GM19043 (cell line): ENCODE measurements around the gene GSK3B.
"Not testable (repeated sequence)": the region's sequence is repeated elsewhere in the genome, so short reads cannot be mapped to it uniquely, and the experiment has no call there.

Source experiments
- ATAC-seq: cut with Tn5 transposase; IDR thresholded peaks from one replicate; pipeline ENCODE4 v1.9.1; 2021; ENCODE audit warnings: low read depth; ENCODE audit not compliant: unreplicated experiment

The GSK3B gene

DNA sequence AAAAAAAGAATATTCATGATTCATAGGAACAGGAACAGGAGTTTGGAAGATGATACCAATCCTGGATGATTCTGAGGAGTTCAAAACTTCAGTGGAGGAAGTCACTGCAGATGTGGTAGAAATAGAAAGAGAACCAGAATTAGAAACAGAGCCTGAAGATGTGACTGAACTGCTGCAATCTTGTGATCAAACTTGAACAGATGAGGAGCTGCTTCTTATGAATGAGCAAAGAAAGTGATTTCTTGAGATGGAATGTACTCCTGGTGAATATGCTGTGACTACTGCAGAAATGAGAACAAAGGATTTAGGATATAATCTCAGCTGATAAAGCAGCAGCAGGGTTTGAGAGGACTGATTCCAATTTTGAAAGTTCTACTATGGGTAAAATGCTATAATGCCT, 72.7 kb downstream of the GSK3B start:
- no peak for ATAC-seq

DNA sequence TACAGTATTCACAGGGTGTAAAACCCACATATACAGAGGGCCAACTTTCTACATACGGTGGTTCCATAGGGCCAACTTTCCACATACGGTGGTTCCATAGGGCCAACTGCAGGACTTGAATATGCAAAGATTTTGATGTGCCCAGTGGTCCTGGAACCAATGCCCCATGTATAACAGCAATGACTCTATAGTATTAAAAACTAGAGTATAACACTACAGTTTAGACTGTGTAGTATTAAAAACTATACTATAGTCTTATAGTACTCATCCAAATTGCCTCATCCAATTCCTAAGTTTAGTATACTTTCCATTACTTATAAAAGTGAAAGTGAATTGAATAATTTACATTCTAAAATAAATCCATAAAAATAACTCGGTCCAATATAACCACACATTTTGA, 75.9 kb downstream of the GSK3B start:
- ATAC-seq = no peak

DNA sequence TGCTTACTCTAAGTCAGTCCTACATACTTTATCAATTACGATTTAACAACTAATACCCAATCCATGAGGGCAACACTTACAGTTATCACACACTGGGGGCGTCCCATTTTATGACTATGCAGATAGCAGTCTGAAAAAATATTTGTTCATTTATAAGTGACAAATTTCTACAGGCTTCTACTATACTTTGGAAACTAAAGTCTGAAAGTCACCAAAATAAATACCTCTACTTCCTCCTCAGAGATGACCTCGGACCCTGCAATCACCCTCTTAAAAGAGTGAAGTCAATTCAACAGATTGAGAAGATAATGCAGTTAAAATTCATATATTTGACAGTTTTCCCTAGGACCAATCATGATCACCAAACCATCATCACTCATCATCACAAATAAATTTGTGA, 76.6 kb downstream of the GSK3B start:
- no peak for ATAC-seq

DNA sequence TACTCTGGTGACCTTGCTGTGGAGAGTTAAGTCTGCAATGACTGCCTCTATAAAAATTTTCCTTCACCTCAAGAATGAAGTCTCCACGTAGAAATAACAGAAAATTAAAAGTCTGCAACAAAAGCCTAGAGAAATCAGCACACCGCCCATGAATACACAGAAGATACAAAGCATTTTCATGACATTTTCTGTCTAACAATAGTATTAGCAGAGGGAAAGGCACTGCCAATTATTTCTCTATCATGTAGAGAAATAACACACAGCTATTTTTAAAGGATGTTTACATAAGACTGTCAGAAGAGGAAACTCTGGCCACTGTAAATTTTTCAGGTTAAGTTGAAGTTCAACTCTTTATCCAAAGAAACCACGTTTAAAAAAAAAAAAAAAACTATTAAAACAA, 80.8 kb downstream of the GSK3B start:
- no peak for ATAC-seq

DNA sequence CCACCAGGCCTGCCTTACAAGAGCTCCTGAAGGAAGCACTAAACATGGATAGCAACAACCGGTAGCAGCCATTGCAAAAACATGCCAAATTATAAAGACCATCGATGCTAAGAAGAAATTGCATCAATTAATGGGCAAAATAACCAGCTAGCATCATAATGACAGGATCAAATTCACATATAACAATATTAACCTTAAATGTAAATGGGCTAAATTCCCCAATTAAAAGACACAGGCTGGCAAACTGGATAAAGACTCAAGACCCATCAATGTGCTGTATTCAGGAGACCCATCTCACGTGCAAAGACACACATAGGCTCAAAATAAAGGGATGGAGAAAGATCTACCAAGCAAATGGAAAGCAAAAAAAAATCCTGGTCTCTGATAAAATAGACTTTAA, 88.5 kb downstream of the GSK3B start:
- not testable (repeated sequence) for ATAC-seq

DNA sequence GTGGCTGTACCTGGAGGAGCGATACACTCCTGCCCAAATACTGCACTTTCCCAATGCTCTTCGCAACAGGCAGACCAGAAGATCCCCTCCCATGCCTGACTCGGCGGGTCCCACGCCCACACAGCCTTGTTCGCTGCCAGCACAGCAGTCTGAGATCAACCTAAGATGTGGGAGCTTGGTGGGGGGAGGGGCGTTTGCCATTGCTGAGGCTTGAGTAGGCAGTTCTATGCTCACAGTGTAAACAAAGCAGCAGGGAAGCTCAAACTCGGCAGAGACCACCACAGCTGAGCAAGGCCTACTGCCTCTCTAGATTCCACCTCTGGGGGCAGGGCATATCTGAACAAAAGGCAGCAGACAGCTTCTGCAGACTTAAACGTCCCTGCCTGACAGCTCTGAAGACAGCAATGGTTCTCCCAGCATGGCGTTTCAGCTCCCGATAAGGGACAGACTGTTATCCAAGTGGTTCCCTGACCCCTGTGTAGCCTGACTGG, 90.2 kb downstream of the GSK3B start:
- not testable (repeated sequence) for ATAC-seq

DNA sequence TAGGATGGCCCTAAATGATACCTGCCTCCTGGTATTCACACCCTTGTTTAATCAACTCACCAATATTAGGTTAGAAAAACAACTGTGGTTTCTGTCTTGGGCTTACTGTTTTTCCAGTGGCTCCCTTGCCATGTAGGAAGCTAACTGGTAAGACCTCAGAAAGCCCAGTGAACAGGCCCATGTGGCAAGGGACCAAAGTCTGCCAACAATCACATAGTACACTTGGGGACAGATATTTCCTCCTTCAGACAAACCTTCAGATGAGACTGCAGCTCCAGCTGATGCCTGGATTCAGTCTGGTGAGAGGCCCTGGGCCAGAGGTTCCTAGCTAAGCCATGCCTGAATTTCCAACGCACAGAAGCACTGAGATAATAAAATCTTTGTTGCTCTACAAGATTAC, 96.1 kb downstream of the GSK3B start:
- no peak for ATAC-seq

DNA sequence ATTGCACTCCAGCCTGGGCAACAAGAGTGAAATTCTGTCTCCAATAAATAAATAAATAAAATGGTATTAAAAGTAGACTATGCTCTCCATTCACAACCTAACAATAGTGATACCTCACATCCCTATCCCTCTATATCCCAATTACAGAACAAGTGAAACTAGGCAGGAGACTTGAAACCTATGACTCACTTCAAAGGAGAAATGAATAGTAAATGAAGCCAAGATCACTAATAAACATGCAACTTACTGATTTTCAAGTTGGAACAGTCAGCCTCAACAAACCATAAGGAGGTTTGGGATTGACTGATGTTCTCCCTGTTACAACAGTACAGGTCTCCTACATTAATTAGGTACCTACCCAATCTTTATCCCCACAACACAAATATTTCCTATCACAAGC, 103.4 kb downstream of the GSK3B start:
- no peak for ATAC-seq

DNA sequence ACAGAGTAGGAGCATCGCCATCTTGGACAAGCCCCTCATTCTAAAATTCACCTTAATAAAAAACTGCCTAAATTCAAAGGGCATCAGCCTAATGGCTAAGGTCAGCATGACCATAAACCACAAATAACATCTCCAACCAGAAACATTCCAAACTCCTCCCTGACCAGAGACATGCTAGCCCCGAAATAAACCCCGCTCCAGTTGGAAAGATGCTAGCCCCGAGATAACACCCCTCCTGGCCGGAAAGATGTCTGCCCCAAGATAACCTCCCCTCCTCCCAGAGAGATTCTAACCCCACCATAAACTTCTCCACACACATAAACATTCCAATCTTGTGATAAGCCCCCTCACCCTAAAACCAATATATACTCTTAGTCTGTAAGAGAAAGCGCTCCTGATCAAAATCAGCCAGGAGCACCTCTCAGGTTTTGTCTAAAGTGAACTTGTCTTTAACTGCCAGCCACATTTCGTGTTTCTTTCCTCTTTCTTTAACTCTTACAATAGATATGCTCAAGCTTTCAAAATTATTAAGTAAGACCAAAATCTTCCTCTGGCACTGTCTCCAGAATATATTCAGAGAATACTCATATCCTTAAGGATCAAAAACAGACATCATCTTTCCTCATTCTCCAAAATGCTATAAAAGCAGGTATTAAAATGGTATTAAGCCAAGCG, 104.1 kb downstream of the GSK3B start:
- no peak for ATAC-seq

DNA sequence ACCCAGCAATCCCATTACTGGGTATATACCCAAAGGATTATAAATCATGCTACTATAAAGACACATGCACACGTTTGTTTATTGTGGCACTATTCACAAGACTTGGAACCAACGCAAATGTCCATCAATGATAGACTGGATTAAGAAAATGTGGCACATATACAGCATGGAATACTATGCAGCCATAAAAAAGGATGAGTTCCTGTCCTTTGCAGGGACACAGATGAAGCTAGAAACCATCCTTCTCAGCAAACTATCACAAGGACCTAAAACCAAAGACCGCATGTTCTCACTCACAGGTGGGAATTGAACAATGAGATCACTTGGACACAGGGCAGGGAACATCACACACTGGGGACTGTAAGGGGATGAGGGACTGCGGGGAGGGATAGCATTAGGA, 107.4 kb downstream of the GSK3B start:
- not testable (repeated sequence) for ATAC-seq

DNA sequence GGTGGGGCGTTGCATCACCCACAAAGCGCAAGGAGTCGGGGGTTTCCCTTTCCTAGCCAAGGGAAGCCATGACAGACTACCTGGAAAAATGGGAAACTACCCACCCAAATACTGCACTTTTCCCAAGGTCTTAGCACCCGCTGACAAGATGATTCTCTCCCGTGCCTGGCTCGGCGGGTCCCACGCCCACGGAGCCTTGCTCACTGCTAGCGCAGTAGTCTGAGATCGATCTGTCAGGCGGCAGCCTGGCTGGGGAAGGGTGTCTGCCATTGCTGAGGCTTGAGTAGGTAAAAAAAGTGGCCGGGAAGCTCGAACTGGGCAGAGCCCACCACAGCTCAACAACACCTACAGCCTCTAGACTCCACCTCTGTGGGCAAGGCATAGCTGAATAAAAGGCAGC, 112.9 kb downstream of the GSK3B start:
- ATAC-seq = no peak

DNA sequence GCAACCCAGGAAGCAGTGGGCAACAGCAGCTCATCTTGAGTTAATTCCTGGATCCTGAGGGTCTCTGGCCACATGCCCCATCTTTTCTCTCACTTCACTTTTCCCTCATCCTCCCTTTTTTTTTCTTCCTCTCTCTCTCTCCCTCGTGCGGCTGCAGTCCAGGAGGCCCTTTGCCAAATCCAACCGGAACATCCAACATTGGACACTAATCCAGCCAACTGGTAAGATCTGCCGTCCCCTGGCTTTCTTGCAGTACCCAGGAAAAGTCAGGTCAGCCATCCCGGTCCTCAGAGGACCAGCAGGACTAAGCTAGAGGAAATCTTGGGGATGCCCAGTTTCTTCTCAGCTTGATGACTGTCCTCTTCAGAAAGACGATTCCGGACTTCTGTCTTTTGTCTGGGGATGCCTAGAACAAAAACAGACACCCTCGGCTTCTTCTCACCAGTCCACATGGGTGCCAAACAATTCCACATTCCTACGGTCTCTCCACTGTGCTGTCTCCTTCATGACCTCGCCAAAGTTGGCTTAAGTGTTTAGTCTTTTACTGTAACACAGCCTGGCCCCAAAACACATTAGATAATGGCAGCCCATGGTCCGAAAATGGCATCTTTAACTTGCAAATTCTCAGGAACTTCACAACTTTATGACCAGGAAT, 115.6 kb downstream of the GSK3B start:
- ATAC-seq = no peak

DNA sequence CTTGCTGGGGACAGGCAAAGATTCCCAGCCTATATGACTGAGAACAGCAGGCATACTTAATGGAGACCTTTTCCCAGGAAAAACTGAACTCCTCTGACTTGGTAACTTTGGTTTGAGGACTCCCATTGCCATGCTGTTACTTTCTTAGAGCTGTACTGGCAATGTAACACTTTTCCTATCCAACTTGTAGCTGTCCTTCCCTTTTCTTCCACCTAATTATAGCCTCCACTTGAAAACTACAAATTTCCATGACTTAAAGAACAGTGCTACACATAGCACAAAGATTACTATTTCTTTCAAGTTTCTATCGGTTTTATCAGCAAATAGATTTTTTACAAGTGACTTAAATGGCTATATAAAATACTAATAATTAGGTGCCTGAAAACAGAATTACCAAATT, 116.9 kb downstream of the GSK3B start:
- ATAC-seq = no peak

DNA sequence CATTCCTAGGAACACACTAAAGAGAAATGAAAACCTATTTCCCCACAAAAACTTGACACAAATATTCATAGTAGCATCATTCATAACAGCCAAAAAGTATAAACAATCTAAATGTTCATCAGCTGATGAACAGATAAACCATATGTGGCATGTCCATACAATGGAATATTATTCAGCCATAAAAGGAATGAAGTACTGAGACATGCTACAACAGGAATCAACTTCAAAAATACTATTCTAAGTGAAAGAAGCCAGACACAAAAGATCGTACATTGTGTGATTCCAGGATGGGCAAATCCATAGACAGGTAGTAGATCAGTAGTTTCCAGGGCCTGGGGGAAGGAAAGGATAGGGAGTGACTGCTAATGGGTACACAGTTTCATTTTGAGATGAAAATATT, 118.0 kb downstream of the GSK3B start:
- ATAC-seq = no peak

DNA sequence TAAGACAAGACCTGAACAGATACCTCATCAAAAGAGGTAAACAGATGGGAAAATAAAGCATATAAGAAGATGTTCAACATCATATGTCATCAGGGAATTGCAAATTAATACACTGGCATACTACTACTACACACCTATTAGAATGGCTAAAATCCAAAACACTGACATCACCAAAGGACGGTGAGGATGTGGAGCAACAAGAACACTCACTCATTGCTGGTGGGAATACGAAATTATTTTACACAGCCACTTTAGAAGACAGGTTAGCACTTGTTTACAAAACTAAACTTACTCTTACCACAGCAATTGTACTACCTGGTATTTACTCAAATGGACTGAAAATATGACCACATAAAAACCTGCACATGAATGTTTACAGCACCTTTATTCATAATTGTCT, 119.6 kb downstream of the GSK3B start:
- no peak for ATAC-seq

DNA sequence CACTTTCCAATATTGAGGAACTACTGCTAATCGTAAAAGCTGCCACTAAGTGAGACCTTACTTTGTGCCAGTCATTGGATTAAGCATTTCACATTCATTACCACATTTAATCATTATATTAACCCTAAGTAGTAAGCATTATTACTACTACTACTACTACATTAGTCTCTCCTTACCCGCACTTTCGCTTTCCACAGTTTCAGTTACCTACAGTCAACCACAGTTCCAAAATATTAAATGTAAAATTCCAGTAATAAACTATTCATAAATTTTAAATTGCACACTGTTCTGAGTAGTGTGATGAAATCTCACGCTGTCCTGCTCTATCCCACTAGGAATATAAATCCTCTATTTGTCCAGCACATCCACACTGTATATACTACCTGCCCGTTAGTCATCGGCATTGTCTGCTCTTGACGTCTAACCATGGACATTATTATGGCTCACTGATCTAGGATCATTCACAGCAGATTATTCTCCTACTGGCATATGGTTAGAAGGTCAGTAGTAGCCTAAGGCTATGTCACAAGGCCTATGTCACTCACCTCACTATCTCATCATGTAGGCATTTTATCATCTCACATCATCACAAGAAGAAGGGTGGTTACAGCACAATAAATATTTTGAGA, 121.1 kb downstream of the GSK3B start:
- no peak for ATAC-seq

DNA sequence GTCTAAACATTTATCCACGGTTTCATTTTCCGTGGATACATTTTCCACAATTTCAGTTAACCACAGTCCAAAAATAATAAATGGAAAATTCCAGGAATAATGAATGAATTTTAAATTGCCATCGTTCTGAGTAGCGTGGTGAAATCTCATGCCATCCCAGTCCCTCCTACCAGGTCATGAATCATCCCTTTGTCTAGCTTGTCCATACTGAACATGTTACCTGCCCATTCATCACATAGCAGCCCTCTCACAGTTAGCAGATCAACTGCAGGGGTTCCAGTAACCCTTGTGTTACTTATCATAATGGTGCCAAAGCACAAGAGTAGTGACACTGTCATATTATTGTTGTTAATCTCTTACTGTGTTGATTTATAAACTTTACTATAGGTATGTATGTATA, 124.5 kb downstream of the GSK3B start:
- ATAC-seq = no peak

DNA sequence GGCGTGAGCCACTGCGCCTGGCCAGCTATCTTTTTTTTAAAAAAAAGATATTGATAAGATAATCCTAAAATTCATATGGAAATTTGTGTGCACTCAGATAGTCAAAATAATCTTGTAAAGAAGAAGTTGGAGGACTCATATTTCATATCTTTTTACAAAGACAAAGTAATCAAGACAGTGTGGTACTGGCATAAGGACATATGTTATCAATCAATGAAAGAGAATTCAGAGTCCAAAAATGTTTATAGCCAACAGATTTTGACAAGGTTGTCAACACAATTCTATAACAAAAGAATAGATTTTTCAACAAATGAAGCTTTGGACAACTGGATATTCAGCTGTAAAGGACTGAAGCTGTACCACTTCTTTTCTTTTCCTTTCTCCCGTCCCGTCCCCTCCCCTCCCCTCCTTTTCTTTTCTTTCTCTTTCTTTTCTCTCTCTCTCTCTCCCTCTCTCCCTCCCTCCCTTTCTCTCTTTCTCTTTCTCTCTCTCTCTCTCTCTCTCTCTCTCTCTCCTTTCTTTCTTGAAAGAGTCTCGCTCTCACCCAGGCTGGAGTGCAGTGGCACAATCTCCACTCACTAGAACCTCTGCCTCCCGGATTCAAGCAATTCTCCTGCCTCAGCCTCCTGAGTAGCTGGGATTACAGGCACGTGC, 126.8 kb downstream of the GSK3B start:
- ATAC-seq = no peak

DNA sequence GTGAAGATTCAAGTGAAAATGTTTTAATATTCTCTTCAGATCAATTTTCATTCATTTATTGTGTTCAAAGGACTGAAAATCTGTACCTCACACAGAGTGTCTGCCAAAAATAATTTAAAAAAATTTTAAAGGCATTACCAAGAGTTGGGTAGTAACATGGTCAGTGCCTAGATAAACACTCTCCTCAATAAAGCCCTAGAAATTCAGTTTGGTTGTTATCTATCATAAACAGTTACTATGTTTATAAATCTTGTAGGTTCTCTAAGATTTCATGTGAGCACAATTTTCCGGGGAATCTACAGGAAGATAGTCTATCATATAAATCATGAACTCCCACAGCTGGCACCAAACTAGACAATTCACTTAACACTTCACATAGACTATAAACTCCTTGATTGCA, 128.6 kb downstream of the GSK3B start:
- no peak for ATAC-seq

DNA sequence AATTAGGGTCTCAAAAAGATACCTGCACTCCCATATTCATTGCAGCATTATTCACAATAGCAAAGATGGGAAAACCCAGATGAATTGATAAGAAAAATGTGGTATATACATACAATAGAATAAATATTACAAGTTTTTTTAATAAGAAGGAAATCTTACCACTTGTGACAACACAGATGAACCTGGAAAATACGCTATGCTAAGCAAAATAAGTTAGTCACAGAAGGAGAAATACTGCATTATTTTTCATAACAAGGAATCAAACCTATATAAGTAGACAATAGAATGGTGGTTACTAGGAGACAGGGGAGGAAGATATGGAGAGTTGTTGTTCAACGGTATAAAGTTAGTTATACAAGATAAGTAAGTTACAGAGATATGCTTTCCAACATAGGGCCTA, 130.0 kb downstream of the GSK3B start:
- ATAC-seq = no peak

DNA sequence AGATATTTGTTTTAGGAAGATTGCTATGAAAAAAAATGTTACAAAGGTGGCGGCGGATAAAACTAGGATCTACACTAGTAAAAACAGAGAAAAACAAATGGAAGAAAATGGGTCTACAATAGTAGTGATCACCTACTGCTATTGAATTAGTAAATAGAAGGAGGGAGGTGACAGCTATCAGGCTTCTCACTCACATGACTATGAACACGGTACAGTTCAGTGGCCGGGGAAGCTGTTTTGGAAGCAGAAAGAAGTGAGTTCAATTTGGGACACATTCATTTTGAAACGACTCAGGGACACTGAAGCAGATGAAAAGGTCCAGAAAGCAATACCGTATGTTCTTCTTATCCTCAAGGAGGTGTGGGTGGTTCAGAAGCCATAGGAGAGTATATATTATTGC, 138.3 kb downstream of the GSK3B start:
- ATAC-seq = no peak
